Skeletal muscle tissue (tissue), 4 donors: ENCODE data around the gene NTN3. TPM values are rescaled to one million over a fixed set of nuclear protein-coding genes. Genes with fewer than 3 reads are reported as not detected.

ENCODE experiments used
- H3K27ac ChIP-seq: one replicate; pipeline ENCODE4 v1.7.0; 2013; ENCODE audit warnings: mild to moderate bottlenecking, low read depth, low read length, inconsistent platforms
- H3K27me3 ChIP-seq, 3 donors: one replicate each; pipeline ENCODE4 v1.7.0; 2013; ENCODE audit warnings: low read length in 3 of 3; ENCODE audit not compliant: control insufficient read depth in 3 of 3, insufficient read depth in 3 of 3
- H3K36me3 ChIP-seq, 3 donors: one replicate each; pipeline ENCODE4 v1.7.0; 2013; ENCODE audit warnings: low read length in 3 of 3; ENCODE audit not compliant: control insufficient read depth in 3 of 3, insufficient read depth in 3 of 3
- H3K4me1 ChIP-seq, 3 donors: one replicate each; pipeline ENCODE4 v1.7.0; 2013; ENCODE audit warnings: low read length in 3 of 3, mild to moderate bottlenecking in 3 of 3; ENCODE audit not compliant: control insufficient read depth in 3 of 3, insufficient read depth in 3 of 3
- H3K4me3 ChIP-seq, 3 donors: one replicate each; pipeline ENCODE4 v1.7.0; 2013; ENCODE audit warnings: low read length in 3 of 3
- H3K9ac ChIP-seq, 3 donors: one replicate each; pipeline ENCODE4 v1.7.0; 2013; ENCODE audit warnings: low read length in 3 of 3, mild to moderate bottlenecking in 3 of 3, moderate library complexity in 2 of 3, low read depth in 1 of 3
- H3K9me3 ChIP-seq, 3 donors: one replicate each; pipeline ENCODE4 v1.7.0; 2013; ENCODE audit warnings: low read length in 3 of 3; ENCODE audit not compliant: control insufficient read depth in 3 of 3
- total RNA-seq: library from RNA; depleted of rRNA; stranded (reverse); fragments of >200 nt; gene quantifications from one replicate; pipeline ENCODE4 v1.2.3, GENCODE V29; 2014
- donor health status: Osteomylitis.

Gene NTN3
- total RNA-seq, 1 donor from 2014 or later = 5.2 TPM

- no peak overlapping the region for H3K4me3 ChIP-seq
- H3K9me3 ChIP-seq = no peaks in the 10 kb centered on the region
- H3K4me1 ChIP-seq = peaks cover 9 to 18% (median 12%) of the 10 kb centered on the region in 3 donors
- peaks cover 12 to 14% (median 14%) of the 10 kb centered on the region in 3 donors for H3K36me3 ChIP-seq
- H3K27me3 ChIP-seq = no peaks in the 10 kb centered on the region
- no peak overlapping the region for H3K27ac ChIP-seq
- H3K9ac ChIP-seq = no peak overlapping the region
Observed at GRCh38 chr16:2456551-2457153, 14.4 kb upstream of the NTN3 start.

DNA sequence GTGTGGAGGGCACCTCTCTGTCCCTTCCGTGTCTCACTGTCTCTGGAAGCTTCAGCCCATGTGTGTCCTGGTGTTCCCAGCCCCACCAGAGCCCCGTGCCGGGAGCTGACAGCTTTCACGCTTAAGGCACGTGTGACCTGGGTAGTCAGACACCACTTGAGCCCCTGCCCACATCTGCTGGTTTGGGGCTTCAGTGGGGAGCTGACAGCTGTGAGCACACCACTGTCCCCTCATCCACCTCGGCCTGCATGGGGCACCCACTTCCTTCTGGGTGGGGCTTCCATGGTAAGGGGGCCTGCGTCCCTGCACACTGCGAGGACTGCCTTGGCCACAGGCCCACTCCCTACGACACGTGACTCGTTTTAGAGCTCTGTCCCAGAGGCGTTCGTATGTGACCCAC, 13.8 kb upstream of the NTN3 start:
- Histone ChIP-seq H3K9ac (no peak overlapping the region), H3K4me1 (peaks cover 9 to 18% (median 12%) of the 10 kb centered on the region in 3 donors), H3K36me3 (peaks cover 12 to 14% (median 14%) of the 10 kb centered on the region in 3 donors), H3K4me3 (no peak overlapping the region), H3K9me3 (no peaks in the 10 kb centered on the region), H3K27me3 (no peaks in the 10 kb centered on the region), H3K27ac (no peak overlapping the region)

DNA sequence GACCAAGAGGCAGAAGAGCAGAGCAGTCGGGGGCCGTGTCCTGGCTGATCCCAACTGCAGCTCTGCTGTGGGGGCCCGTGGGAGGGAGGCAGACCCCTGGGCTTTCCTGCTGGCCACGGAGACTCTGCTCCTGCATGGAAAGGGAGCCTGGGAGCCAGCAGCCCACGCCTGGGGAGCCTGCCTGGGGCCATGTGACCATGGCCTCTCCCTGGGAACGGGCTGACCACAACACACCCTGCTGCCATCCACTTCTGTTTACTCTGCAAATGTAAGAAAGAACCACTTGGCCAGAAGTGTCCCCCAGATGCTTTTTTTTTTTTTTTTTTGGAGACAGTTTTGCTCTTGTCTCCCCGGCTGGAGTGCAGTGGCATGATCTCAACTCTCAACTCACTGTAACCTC, 13.2 kb upstream of the NTN3 start:
- H3K9me3 ChIP-seq = no peaks in the 10 kb centered on the region
- H3K27ac ChIP-seq = no peak overlapping the region
- H3K36me3 ChIP-seq = peaks cover 12 to 14% (median 14%) of the 10 kb centered on the region in 3 donors
- H3K9ac ChIP-seq = no peak overlapping the region
- peaks cover 9 to 18% (median 12%) of the 10 kb centered on the region in 3 donors for H3K4me1 ChIP-seq
- no peak overlapping the region for H3K4me3 ChIP-seq
- no peaks in the 10 kb centered on the region for H3K27me3 ChIP-seq

- Histone ChIP-seq H3K4me1 (peaks cover 9 to 18% (median 12%) of the 10 kb centered on the region in 3 donors), H3K4me3 (peak overlapping the region; percentile 80 to 87 (median 82)), H3K27ac (no peak overlapping the region), H3K36me3 (peaks cover 8% of the 10 kb centered on the region in 3 donors), H3K27me3 (no peaks in the 10 kb centered on the region), H3K9me3 (no peaks in the 10 kb centered on the region), H3K9ac (peak overlapping the region; percentile 72 to 89 (median 82))
Observed at GRCh38 chr16:2458887-2459646, 12.0 kb upstream of the NTN3 start.

DNA sequence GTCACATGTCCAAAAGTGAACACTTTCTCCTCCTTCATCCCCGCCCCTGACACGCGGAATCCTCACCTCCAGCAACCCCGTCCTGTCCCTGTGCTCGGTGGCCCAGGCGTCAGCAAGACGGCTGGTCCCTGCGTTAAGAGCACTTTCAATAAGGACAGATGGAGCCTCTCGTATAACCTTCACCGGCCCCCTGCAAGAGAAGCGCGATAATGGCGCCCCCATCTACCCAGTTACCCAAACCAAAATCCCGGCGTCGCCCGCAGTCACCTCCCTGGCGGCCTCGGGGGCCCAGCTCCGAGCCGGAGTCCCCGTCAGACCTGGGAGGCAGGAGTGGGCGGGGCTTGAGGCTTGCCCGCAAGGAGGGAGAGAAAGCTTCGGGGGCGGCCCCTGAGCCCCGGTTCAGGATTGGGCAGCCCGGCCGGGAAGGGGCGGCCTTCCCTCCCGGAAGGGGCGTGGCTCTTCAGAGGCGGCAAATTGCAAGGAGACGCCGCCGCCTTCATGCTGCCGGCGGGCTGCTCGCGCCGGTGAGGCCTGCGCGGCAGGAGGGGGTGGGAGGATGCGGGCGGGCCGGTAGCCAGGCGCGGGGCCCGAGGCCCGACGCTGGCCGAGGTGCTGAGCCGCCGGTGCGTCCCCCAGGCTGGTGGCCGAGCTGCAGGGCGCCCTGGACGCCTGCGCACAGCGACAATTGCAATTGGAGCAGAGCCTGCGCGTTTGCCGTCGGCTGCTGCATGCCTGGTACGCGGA, 11.3 kb upstream of the NTN3 start, which contains the start of gene TEDC2:
Gene TEDC2, plus strand, starts transcription at position 463 of the 744 bp plus-strand sequence. Its CDS starts 36 bp downstream, at position 499.
- Histone ChIP-seq H3K9ac (peak within 1 kb of the TSS; percentile 72 to 89 (median 82)), H3K4me1 (peaks cover 9 to 18% (median 12%) of the 10 kb centered on the region in 3 donors), H3K36me3 (peaks cover 8% of the 10 kb centered on the region in 3 donors), H3K27me3 (no peaks in the 10 kb centered on the region), H3K27ac (no peak within 1 kb of the TSS), H3K9me3 (no peaks in the 10 kb centered on the region), H3K4me3 (peak within 1 kb of the TSS; percentile 80 to 87 (median 82))

DNA sequence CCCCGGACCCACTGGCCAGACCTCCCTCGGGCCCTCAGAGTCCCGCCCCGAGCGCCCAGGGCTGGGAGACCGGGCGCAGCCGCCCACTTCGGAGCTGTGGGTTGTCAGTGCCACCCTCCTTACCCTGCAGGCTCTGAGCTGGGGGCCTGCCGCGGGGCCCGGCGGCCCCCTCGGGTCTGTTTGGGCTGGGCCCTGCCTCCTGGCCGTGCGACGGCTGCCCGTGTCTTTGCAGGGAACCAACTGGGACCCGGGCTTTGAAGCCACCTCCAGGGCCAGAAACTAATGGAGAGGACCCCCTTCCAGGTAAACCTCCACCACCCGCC, 10.7 kb upstream of the NTN3 start:
- H3K9ac ChIP-seq = no peak overlapping the region

GRCh38 chr16:2460916-2461315, 10.2 kb upstream of the NTN3 start:
- Histone ChIP-seq H3K27me3 (no peaks in the 10 kb centered on the region), H3K4me1 (peaks cover 9 to 18% (median 12%) of the 10 kb centered on the region in 3 donors), H3K9ac (no peak overlapping the region), H3K9me3 (no peaks in the 10 kb centered on the region), H3K27ac (no peak overlapping the region), H3K4me3 (no peak overlapping the region), H3K36me3 (peaks cover 8% of the 10 kb centered on the region in 3 donors)

More for the DNA sequence above, 10.7 kb upstream of the NTN3 start:
- Histone ChIP-seq H3K27me3 (no peaks in the 10 kb centered on the region), H3K9me3 (no peaks in the 10 kb centered on the region), H3K36me3 (peaks cover 8% of the 10 kb centered on the region in 3 donors), H3K4me3 (peak overlapping the region in 2 of 3 donors; percentile 43 to 52), H3K4me1 (peaks cover 9 to 18% (median 12%) of the 10 kb centered on the region in 3 donors), H3K27ac (no peak overlapping the region)

DNA sequence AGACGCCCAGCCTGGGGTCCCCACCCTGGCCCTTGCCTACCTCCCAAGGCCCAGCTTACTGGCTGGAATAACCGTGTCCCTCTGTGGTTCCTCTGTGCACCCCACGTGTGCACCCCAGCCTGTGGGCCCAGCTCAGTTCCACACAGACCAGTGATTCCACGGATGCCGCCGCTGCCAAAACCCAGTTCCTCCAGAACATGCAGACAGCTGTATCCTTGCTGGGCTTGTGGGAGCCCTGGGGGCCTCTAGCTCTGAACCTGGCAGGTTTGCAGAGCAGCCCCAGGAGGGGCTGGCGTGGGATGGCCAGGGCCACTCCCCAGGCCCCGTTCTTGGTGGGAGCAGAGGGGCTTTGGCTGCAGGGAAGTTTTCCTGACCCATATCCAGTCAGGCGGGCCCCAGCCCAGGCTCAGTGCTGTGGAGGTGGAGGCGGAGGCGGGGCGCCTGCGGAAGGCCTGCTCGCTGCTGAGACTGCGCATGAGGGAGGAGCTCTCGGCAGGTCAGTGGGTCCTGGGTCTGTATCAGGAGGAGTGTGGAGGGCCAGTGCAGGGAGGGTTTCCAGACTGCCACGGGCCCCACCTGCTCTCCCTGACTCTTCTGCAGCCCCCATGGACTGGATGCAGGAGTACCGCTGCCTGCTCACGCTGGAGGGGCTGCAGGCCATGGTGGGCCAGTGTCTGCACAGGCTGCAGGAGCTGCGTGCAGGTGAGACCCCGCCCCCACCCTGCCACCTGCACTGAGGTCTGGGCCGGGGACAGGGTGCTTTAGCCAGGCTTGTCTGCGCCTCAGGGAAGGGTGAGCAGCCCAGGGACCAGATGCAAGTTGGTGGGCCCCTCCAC, 8.8 kb upstream of the NTN3 start:
- Histone ChIP-seq H3K36me3 (peaks cover 0 to 1% (median 0%) of the 10 kb centered on the region in 3 donors), H3K4me1 (peaks cover 9 to 20% (median 14%) of the 10 kb centered on the region in 3 donors), H3K9me3 (no peaks in the 10 kb centered on the region), H3K4me3 (no peak overlapping the region), H3K27ac (no peak overlapping the region), H3K27me3 (no peaks in the 10 kb centered on the region), H3K9ac (no peak overlapping the region)

DNA sequence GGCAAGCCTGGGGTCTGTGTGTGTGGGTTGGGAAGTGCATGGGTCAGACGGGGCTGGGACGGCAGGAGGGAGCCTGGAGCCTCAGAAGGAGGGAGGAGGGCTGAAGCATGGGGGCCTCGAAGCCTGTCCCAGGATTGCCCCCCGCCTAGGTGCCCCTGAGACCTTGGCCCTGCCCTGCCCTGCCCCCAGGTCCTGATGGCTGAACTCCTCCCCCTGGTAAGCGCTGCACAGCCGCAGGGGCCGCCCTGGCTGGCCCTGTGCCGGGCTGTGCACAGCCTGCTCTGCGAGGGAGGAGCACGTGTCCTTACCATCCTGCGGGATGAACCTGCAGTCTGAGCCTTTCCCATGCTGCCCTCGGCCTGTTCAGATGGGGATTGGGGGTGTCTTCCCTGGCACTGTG, 6.8 kb upstream of the NTN3 start:
- H3K27ac ChIP-seq = no peak overlapping the region
- no peaks in the 10 kb centered on the region for H3K9me3 ChIP-seq
- no peaks in the 10 kb centered on the region for H3K36me3 ChIP-seq
- no peak overlapping the region for H3K9ac ChIP-seq
- peaks cover 0 to 7% (median 3%) of the 10 kb centered on the region in 3 donors for H3K27me3 ChIP-seq
- no peak overlapping the region for H3K4me3 ChIP-seq
- peaks cover 15 to 31% (median 25%) of the 10 kb centered on the region in 3 donors for H3K4me1 ChIP-seq
